Right renal cortex interstitium (tissue), 3 donors: Measurements from ENCODE around the gene FAM240A. TPM values are rescaled to one million over a fixed set of nuclear protein-coding genes. Genes with fewer than 3 reads are reported as not detected.

Experiments
- DNase-seq, 3 donors: peaks; one replicate each; pipeline ENCODE4 v3.0.0-alpha.2; 2013; ENCODE audit warnings: low read depth in 3 of 3, low spot score in 2 of 3
- polyA plus RNA-seq, 3 donors: library from polyadenylated mRNA; unstranded; fragments of 120-200 nt; gene quantifications; one replicate each; pipeline ENCODE4 v1.2.1, GENCODE V29; 2013; ENCODE audit not compliant: insufficient read length in 3 of 3

Gene FAM240A
- polyA plus RNA-seq, 3 donors: 0.08 to 0.16 (median 0.14) TPM

DNA sequence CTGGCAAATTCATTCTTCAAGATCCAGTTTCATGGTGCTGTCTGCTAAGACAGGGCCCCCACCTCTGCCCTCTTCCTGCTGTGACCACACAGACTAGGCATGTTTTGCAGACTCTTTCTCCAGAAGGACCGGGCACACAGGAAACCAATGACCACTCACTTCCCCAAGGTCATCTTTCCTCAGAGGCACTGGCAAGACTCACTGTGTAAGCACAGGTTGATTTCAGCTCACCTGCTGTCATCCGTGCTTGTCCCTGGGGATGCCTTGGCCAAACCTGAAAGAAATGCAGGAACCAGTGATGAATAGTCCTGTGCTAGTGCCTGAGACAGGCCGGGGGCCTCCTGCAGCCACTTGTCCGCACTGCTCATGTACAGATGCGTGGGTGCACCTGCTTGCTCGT lies 47.7 kb downstream of the FAM240A start:
- DNase-seq: no peak

- DNase-seq: no peak
Measured at GRCh38 chr3:46660543-46661523, 48.5 kb downstream of the FAM240A start.

DNA sequence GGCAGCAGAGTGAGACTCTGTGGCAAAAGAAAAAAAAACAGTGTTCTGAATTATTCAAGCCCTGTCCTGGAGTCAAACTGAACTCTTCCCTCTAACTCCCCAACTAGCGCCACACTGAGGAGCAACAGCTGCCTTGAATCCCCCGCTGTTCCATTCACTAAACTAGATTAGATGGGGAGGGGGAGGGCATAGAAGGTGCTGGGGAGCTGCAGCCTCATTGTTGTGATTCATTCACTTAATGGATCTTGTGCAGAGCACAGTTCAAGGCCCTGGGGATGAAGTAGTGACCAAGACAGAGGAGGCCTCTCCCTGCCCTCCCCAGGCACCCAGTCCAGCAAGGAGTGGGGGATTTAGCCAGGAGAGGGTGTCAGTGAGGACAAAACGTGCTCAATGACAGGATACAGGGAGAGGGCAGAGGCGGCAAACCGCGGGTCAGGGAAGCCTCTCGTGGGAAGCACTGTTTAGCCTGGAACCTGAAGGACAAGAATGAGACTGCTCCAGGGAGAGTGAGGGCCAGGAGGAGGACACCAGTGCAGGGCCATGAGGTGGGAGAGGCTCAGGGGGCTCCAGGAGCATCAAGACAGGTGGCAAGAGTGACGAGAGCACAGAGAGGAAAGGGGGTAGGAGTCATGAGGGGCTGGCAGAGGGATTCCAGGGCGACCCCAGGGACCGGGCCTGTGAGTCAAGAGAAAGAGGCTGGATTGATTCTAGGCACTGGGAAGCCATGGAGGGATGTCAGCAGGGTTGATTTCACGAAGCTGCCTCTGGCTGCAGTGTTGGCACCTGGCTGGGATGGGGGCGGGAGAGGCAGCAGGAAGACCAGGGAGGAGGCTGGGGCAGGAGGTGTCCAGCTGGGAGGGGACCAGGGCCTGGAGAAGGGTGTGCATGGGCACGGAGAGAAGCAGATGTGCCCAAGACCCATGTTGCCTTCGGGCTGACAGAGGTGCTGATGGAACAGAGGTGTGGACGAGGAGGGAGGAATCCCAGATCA lies 49.7 kb downstream of the FAM240A start:
- no peak for DNase-seq

DNA sequence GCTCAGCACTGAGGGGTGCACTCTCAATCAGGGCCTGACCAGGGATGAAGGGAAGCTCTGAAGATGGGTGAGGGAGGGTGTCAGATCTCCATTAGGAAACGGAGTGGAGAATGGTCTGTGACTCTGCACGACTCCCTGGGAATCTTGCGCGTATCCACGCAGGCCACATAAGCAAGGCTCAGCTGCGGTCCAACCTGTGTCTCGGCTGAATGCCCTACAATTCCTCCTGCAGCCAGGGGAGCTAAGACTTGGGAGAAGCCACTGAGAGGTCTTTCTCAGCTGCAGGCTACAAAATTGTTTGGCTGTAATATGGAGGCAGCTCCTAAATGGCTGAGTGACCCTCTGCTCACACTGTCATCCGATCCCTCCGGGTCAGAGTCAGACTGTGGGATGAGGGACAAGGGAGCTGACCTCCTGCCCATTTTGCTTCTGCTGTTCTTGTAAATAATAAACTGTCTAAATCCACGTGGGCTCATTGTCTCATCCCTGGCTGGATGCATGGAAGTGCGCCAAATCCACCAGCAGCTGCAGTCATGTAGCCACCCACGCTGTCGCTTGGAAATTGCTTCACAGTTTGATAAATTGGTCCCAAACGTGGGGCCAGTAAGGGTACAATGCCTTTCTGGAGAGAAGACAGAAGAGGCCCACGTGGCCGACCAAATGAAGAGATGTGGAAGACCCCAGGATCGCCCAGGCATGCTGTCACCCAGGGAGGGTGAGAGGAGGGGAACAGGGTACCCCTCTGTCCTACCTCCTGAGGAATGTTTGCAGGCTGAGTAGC lies 50.6 kb downstream of the FAM240A start:
- peak; percentile 54 to 69 (median 61) for DNase-seq

GRCh38 chr3:46663591-46664135 lies 51.3 kb downstream of the FAM240A start:
- DNase-seq: peak in 1 of 3 donors; percentile 31

DNA sequence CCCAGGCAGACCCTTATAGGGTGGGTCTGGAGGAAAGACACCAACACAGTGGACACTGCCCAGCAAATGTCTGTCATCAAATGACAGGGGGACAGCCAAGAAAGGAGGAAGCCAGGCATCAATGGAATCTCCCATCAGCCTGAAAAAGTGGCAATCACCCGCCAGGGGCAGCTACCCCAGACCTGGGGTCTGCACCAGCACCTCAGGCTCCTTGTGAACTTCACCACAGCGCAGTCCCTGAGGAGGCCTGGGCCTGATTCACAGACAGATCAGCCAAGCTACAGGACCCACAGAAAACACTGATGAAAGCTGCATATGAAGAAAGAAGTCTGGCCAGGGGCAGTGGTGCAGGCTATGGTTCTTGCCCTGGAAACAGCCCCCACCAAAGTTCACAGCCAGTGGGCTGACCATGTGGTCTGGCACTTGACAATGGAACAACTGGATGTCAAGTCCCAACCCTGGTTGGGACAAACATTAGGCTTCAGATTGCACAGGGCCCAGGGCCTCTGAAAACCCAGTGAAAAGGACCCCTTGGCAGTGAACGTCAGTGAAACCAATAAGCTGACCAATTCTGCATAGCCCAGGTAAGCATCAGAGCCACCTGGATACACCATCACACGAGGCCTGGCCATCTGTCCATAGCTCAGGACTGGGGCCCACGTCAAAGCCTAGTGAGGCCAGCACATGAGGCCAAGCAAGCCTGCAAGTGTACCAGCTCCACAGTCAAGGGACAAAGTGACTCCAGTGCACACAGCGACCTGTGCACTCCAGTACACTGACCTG lies 52.1 kb downstream of the FAM240A start:
- no peak for DNase-seq

- no peak for DNase-seq
Measured at GRCh38 chr3:46664971-46665762, 52.8 kb downstream of the FAM240A start.

- DNase-seq: no peak
Measured at GRCh38 chr3:46665763-46666452, 53.6 kb downstream of the FAM240A start.

DNA sequence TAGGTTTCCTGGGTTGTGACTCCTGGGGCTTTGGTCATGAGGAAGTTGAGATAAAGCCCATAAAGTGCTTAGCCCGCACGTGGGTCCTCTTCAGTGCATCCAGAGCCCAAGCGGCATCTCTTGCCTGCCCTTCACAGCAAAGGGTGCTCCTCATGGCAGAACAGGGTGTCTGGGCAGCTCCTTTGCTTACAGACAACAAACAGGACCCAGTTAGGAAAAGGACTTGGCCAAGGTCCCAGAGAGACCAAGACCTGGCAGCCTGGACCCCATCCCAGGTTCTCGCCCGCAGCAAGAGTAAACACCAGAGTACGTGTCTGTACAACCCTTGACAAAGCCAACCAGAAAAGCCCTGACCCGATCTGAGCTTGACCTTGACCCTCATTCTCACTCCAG lies 54.1 kb downstream of the FAM240A start:
- no peak for DNase-seq

GRCh38 chr3:46667061-46667621 lies 54.8 kb downstream of the FAM240A start:
- DNase-seq: no peak

GRCh38 chr3:46667657-46668056 lies 55.3 kb downstream of the FAM240A start:
- no peak for DNase-seq

- no peak for DNase-seq
Measured at GRCh38 chr3:46668116-46668515, 55.8 kb downstream of the FAM240A start.

GRCh38 chr3:46668591-46668990 lies 56.3 kb downstream of the FAM240A start:
- no peak for DNase-seq

DNA sequence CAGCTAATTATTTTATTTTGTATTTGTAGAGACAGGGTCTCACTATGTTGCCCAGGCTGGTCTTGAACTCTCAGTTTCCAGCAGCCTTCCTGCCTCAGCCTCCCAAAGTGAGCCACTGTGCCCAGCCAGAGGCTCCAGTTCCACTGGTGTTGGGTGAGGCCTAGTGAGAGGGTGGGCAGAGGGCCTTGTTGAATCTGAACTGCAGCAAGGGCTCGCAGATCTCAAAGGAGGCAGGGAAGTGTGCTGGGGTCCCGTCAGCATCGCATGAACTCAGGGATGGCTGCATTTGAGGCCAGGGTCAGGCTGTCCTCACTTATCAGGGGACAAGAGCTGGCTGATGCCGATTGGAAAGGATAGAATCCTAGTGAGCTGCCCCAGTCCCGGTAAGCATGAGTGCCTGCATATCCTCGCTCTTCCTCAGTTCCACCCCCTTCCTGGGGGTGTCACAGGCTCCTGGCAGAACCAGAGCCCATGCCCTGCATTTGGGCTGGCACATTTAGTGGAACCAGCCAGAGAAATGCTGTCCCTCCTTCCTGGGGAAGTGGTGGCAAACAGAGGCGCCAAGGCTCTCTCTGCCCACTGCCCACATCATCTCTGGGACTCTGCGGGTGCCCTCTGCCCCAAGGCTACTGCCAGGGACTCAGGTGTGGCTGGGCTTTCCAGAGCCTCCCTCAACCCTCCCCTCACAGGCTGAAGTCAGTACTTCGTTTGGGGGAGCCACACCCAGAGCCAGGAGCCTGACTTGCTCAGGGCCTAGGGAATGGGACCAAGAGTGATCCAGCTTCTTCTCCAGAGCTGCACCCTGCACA lies 57.1 kb downstream of the FAM240A start:
- DNase-seq: no peak

DNA sequence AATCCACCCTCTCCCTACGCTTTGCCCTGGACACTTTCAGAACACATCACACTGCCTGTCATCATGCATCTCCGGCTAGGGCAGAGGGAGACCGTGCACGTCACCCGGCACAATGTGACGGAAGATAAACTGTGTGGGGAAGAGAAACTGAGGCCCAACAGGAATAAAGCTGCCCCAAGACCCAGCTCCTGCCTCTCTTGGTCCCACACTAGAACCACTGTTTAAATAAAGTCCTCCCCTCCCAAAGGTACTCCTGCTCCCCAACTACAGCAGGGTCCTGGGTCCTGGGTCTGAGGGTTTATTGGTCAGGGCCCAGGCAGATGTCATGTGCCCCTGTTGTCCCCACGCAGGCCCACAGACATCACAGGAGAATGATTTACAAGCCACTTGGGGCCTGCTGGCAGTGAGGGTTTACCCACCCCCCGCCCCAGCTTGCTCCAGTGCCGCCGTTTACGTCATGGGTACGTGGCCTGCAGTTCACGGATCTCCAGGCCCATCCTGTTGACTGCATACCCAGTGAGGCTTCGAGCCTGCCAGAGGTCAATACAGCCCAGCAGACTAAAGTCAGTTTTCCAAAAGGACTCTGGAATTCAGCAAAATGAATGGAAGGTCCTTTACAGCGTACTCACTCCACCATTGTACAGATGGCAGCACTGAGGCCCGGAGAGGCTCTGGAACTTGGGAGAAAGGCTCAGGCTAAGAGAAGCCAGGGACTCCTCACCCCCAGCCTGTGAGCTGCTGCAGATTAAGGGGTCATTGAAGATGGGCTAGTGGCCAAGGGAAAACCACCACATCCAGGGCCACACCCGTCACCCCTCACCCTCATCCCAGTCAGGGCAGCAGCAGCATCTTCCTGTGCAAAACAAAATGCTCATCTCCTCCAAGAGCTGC lies 57.9 kb downstream of the FAM240A start:
- DNase-seq: no peak
